C1 segment of cervical spinal cord (tissue), 14 donors: ENCODE measurements around the gene MOK.

Source experiments
- DNase-seq, 14 donors: peaks; one replicate each; lab custom pipeline; 2025; lab: John Stamatoyannopoulos, UW

The MOK gene

DNA sequence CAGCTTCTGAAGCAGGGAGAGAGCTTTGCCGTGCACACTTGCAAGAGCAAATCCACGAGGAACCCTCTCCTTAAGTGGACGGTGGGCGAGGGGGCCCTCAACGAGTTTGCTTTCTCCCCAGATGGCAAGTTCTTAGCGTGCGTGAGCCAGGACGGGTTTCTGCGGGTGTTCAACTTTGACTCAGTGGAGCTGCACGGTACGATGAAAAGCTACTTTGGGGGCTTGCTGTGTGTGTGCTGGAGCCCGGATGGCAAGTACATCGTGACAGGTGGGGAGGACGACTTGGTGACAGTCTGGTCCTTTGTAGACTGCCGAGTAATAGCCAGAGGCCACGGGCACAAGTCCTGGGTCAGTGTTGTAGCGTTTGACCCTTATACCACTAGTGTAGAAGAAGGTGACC lies 96.2 kb downstream of the MOK start:
- DNase-seq = no peak

- no peak for DNase-seq
Measured at GRCh38 chr14:102207831-102208365, 97.1 kb downstream of the MOK start.

DNA sequence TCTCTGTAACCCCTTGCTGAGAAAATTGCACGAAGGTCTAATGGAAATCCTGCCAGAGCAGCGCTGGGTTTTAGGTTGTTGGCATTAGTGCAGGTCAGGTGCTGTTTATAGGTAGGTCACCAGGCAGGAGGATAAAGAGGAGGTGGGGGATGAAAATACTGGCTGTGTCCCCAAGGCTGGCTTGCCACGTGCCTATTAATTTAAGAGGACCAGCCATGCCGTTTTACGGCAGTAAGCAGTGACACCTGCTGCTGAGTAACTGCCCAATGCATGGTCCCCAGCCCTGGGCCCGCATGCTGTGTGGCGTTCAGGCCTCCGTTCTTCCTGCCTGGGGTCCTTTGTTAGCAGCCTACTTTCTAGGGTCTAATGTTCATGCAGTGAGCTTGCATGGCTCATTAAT lies 98.0 kb downstream of the MOK start:
- no peak for DNase-seq

DNA sequence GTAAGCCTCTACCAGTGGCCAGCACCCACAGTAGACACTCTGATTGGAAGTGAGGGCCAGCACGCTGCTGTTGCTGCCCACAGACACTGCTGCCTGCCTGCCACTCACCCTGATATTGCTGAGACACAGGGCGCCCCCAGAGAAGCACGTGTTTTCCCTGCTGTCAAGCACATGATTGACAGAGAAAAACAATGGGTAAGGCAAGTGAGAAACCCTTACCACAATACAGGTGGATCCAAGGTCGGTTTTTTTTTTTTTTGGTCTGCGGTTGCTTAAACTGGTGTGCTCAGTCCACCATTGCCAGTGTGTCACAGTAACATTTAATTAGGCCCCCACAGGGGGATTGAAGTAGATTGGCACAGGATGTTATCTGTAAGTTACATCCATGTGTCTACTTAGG lies 99.4 kb downstream of the MOK start:
- no peak for DNase-seq

- DNase-seq = peak in 1 of 14 donors; percentile 19
Measured at GRCh38 chr14:102203382-102203781, 101.6 kb downstream of the MOK start.

GRCh38 chr14:102202944-102203343 lies 102.0 kb downstream of the MOK start:
- DNase-seq = no peak

GRCh38 chr14:102201776-102202175 lies 103.2 kb downstream of the MOK start:
- no peak for DNase-seq

- DNase-seq = no peak
Measured at GRCh38 chr14:102201353-102201738, 103.6 kb downstream of the MOK start.

- DNase-seq = peak in 1 of 14 donors; percentile 16
Measured at GRCh38 chr14:102200690-102201352, 104.1 kb downstream of the MOK start.

DNA sequence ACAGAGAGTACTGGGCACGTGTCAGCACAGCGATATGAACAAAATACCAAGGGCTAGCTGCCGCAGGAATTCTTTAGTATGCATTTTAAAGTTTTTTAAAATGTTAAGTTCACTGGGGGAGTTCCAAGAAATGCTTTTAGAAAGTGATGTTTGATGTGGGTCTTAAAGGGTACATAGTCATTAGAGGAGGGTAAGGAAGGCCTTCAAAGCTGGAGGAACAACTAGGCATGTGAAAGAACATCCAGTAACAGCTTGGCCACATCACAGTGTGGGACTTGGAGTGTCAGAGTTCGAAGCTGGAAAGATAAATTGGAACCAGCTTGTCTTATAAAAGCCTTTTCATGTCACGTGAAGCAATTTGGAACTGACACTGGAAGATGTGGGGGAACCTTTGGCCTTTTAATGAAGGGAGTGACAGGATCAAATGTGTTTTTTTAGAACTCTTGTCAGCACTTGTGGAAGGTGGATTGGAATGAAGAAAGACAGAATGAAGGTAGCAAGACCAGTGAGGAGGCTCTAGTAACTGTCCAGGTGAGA lies 107.6 kb downstream of the MOK start:
- DNase-seq = no peak

DNA sequence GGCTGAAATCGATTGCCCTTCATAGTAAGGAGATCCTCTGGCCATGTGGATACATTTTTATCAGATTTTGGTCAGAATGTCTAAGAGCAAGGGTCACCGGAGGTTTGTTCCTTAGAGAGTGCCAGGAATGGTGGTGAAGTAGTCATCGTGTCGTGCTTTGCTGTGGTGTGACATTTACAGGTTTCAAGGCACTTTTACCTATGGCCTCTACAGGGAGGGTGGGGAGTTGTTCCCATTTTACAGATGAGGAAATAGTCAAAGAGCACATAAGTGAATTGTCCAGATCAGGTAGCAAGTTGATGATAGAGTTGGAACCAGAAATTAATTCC lies 108.1 kb downstream of the MOK start:
- DNase-seq = no peak

DNA sequence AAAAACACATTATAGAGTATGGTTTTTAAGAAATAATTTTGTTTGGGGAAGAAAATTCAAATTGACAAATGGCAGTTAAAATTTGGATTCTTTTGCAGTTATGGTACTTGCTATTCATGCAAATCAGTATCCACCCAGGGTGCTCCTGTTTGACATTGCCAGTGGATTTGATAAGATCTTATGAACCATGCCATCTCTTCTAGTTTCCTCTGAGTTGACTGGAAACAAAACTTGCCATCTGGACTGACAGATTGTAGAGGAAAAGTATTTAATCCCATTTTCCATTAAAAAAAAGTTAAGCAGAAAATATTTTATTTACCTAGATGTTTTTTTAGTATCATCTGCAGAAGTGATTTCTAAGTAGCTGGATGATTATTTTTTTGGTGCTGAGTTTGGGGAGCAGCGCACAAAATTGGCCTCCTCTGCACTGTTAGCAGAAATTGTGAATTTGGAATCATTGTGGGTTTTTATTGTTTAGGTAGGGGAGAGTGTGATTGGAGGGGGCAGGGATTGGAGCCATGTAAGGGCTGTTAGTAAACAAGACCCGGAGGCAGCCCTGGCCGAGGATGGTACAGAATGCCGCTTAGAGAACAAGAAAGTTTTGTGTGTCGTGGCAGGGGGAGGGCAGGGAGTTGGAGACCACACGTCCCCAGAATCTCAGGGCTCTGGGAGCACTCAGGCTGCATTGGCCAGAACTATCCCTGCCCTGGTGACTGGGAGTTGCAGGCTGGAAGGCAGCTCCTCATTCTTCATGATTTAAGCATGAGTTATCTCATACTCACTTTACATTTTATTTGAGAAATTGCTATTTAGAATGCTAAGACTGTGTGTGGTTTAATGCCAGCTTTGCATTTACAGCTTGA lies 108.7 kb downstream of the MOK start:
- DNase-seq = peak in 12 of 14 donors; percentile 18 to 83 (median 74)

DNA sequence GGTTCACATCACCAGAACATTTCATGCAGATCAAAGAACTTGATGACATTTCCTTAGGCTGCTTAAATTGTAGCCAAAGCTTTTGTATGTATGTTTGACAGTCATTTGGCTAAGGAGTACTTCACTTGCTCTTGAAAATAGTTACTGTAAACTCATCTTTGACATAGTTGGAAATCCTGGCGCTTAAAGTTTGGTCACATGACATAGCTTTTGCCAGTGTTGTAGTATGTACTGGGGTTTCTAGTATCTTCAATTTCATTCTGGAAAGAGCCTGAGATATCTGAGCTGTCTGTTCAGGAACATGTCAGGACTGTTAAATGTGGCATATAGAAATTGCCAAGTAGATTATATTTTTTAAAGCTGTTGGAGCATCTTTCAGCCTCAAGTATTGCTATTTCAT lies 109.5 kb downstream of the MOK start:
- no peak for DNase-seq

DNA sequence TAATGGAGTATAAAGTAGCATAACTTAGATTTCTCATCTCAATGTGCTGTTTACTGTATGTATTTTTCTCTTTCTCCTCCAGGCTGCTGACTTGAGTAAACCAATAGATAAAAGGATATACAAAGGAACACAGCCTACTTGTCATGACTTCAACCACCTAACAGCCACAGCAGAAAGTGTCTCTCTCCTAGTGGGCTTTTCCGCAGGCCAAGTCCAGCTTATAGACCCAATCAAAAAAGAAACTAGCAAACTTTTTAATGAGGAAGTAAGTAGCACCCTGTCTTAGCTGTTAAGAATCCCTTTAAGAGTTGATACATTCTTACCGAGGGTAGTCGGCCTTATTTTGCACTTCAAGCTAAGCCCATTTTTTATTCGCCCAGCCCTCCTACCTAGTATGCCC lies 110.1 kb downstream of the MOK start:
- no peak for DNase-seq

DNA sequence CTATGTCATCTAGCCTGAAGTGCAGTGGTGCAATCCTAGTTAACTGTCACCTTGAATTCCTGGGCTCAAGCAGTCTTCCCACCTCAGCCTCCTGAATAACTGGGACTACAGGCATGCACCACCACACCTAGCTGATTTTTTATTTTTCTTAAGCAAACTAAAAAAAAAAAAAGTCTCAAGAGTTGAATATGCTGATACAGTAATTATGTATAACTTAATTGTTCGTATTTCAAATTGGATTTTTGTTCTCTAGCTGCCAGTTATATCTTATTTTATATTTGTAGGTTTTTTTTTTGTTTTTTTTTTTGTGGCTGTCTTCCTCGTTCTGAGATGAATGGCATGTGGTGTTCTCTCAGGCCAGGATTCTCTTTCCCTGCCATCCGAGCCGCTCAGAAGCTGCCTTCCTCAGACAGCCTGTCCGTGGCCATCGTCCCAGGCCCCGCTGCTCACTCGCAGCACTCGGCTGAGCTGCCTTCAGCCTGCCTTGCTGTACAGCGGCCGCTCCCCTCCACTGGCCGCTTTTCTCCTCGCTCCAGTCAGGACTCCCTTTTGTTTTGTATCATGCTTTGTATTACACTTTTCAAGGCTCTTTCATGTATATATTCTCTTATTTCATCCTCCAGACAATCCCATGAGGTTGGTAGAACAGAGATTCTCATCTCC lies 112.0 kb downstream of the MOK start:
- peak in 7 of 14 donors; percentile 10 to 63 (median 38) for DNase-seq

GRCh38 chr14:102189874-102190273 lies 115.1 kb downstream of the MOK start:
- no peak for DNase-seq

DNA sequence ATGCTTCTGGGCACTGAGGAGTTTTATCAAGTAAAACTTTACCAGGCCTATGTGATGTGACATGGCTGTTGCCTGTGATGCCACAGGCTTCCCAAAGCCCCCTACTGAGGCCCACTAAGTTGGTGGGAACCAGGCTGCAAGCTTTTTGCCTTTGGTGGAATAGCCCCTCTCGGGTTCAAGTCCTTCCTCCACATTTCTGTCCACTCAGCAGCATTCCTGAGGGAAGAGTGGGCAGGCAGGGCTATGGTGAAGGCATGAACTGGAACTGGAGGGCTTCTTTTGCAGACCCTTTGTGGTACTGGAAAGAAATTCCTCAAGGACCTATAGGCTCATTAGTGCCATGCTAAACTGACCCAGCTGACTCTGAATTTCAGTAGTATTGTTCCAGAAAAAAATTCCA lies 116.8 kb downstream of the MOK start:
- no peak for DNase-seq

- peak in 3 of 14 donors; percentile 26 to 64 (median 39) for DNase-seq
Measured at GRCh38 chr14:102187568-102188001, 117.4 kb downstream of the MOK start.

DNA sequence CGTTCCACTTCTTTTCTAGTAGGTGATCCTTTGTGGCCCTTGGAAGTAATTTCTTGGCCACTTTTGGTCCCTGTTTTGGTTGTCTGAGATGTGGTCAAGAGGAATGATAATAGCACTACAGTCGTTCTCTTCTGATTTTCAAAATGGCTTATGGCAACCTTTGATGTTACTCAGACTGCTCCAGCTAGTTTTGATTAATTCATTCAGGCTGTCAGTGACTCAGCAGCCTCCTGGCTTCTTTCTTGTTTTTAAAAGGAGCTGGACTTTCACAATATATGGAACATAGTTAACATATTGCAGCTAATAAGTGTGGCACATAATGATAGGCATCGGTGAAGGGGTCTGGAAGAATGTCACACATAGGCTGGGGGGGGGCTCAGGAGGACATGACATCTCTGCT lies 117.9 kb downstream of the MOK start:
- no peak for DNase-seq

- DNase-seq = no peak
Measured at GRCh38 chr14:102185360-102185759, 119.6 kb downstream of the MOK start.

- peak in 6 of 14 donors; percentile 36 to 78 (median 56) for DNase-seq
Measured at GRCh38 chr14:102184316-102185035, 120.5 kb downstream of the MOK start.
